ENCODE results near the gene MT1B. TPM values are rescaled to one million over a fixed set of nuclear protein-coding genes. Genes with fewer than 3 reads are reported as not detected.
A peak's percentile ranks its signal among the peaks of the same experiment; 100 is the strongest.

MT1B gene
- total and polyA plus RNA-seq, 2 of the 13 experiments (the other 11 are each of a cell fraction or from before 2014, with no cell fraction given), result 0.89 TPM; not detected in 1

- Histone ChIP-seq H3K9me3 (ENCODE audit: low read length) (peaks cover 9% of the 10 kb centered on the region), H3K4me2 (ENCODE audit: low read depth, low read length) (peak within 1 kb of the TSS; percentile 100), H3K27me3 (ENCODE audit: control insufficient read depth in 1 of 2, insufficient read depth in 2 of 2, low read length in 2 of 2) (peaks cover 0 to 10% of the 10 kb centered on the region in 2 experiments; a peak in 1 of 5 replicates), H3K4me3 (replicated peaks in 1 of 3; ENCODE audit: insufficient read depth in 1 of 3, low read depth in 2 of 3, low read length in 3 of 3) (peak within 1 kb of the TSS; percentile 62 to 83 (median 78); a peak in 5 of 6 replicates), H3K27ac (ENCODE audit: extremely low read length, insufficient read depth, low read length) (no peak within 1 kb of the TSS), H3K4me1 (ENCODE audit: insufficient read depth, low read length) (peaks cover 45% of the 10 kb centered on the region), H3K36me3 (replicated peaks in 1 of 2; ENCODE audit: control insufficient read depth in 1 of 2, insufficient read depth in 2 of 2, low read length in 2 of 2) (no peaks in the 10 kb centered on the region), H3K79me2 (ENCODE audit: insufficient read depth, low read length) (no peaks in the 10 kb centered on the region), H4K20me1 (ENCODE audit: insufficient read depth, low read length) (no peaks in the 10 kb centered on the region), H3K9ac (ENCODE audit: insufficient read depth, low read depth, low read length) (peak within 1 kb of the TSS; percentile 66), H2AFZ (ENCODE audit: low read length) (peak within 1 kb of the TSS; percentile 79)
- ChIA-PET CTCF (ENCODE audit: low intra/inter-chr PET ratio, low total read pairs) (no interaction called here), POLR2A (interaction anchor here (1.0 to 2.3 kb wide), 7 partner anchors 20 to 75 kb away, joined by 3 to 15 read pairs (median 3); partner anchors contain the start of genes MT1A, MT2A and NUP93)
- in situ Hi-C loops (cut with HindIII; ENCODE audit: extremely low pct_ligation_motif_present, low pct_unique_long_range_greater_than_20kb) (no loop called here), intact Hi-C loops (cut with micrococcal nuclease; ENCODE audit: unreplicated experiment) (no loop called here)
- no TSS peak for BruUV-seq (replicated peaks)
- peak; percentile 87 for DNase-seq (ENCODE audit: low spot score)
- under 1% methylated on average over 30 of the region's 49 CpGs for WGBS (ENCODE audit: low lambda C conversion rate)
- ATAC-seq, result peak; percentile 96
- peak; percentile 62 for FAIRE-seq
- TF ChIP-seq ZNF205 (CRISPR knock-in tag; IDR thresholded peaks at IDR 0.05) (no peak), ZNF83 (CRISPR knock-in tag; IDR thresholded peaks at IDR 0.05; ENCODE audit: borderline replicate concordance) (no peak), ZNF589 (CRISPR knock-in tag; conservative IDR thresholded peaks at IDR 0.05) (peak; percentile 87), ZFP41 (CRISPR knock-in tag; IDR thresholded peaks at IDR 0.05; ENCODE audit: borderline replicate concordance) (no peak), RXRB (CRISPR knock-in tag; IDR thresholded peaks at IDR 0.05; ENCODE audit: borderline replicate concordance) (peak; percentile 60; the same call in 1 of the 2 replicates), ZNF282 (IDR thresholded peaks at IDR 0.05; ENCODE audit: partially characterized antibody) (no peak), ZNF430 (CRISPR knock-in tag; IDR thresholded peaks at IDR 0.05) (no peak), TAF1 (CRISPR knock-in tag; IDR thresholded peaks at IDR 0.05) (peak; percentile 77), EED (CRISPR knock-in tag; IDR thresholded peaks at IDR 0.05) (no peak), ZNF331 (CRISPR knock-in tag; IDR thresholded peaks at IDR 0.05) (peak; percentile 47; the same call in 1 of the 2 replicates), ARNT (IDR thresholded peaks at IDR 0.05) (no peak), RCOR2 (CRISPR knock-in tag; IDR thresholded peaks at IDR 0.05) (no peak), ZNF451 (CRISPR knock-in tag; IDR thresholded peaks at IDR 0.05) (peak; percentile 43; the same call in 1 of the 2 replicates), ZNF431 (CRISPR knock-in tag; IDR thresholded peaks at IDR 0.05; ENCODE audit: borderline replicate concordance, low read depth) (no peak), SIX1 (CRISPR knock-in tag; IDR thresholded peaks at IDR 0.05; ENCODE audit: borderline replicate concordance) (no peak), ZNF350 (CRISPR knock-in tag; IDR thresholded peaks at IDR 0.05; ENCODE audit: borderline replicate concordance, low read depth) (peak; percentile 71), HDAC2 (CRISPR knock-in tag; IDR thresholded peaks at IDR 0.05) (no peak), ZNF253 (CRISPR knock-in tag; IDR thresholded peaks at IDR 0.05; ENCODE audit: borderline replicate concordance) (no peak), GRHL1 (CRISPR knock-in tag; conservative IDR thresholded peaks at IDR 0.05) (no peak), ATM (IDR thresholded peaks at IDR 0.05; ENCODE audit: borderline replicate concordance) (no peak), ZNF777 (CRISPR knock-in tag; IDR thresholded peaks at IDR 0.05) (peak; percentile 62), ZNF792 (CRISPR knock-in tag; IDR thresholded peaks at IDR 0.05) (peak; percentile 73), SETDB1 (CRISPR knock-in tag; IDR thresholded peaks at IDR 0.05; ENCODE audit: borderline replicate concordance) (no peak)
- TF ChIP-seq, protein P1, sequence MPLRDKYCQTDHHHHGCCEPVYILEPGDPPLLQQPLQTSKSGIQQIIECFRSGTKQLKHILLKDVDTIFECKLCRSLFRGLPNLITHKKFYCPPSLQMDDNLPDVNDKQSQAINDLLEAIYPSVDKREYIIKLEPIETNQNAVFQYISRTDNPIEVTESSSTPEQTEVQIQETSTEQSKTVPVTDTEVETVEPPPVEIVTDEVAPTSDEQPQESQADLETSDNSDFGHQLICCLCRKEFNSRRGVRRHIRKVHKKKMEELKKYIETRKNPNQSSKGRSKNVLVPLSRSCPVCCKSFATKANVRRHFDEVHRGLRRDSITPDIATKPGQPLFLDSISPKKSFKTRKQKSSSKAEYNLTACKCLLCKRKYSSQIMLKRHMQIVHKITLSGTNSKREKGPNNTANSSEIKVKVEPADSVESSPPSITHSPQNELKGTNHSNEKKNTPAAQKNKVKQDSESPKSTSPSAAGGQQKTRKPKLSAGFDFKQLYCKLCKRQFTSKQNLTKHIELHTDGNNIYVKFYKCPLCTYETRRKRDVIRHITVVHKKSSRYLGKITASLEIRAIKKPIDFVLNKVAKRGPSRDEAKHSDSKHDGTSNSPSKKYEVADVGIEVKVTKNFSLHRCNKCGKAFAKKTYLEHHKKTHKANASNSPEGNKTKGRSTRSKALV (CRISPR knock-in tag; IDR thresholded peaks at IDR 0.05), result peak; percentile 90
Measured at GRCh38 chr16:56681939-56682702, 30.4 kb downstream of the MT1B start, which contains the start of gene MT1X. Gene MT1X (plus strand): TSS chr16:56682470. CDS start chr16:56682541, 71 bp downstream.
